ENCODE measurements around the gene TICAM2.

Gene TICAM2

GRCh38 chr5:115544043-115544435 is 58.2 kb downstream of the TICAM2 start:
- peak overlapping the region; percentile 74 for H3K4me3 ChIP-seq (ENCODE audit: low read length)
- no peak for DNase-seq (ENCODE audit: low read depth, low spot score)

- peak overlapping the region; percentile 74 for H3K4me3 ChIP-seq (ENCODE audit: low read length)
- peak; percentile 34 for DNase-seq (ENCODE audit: low read depth, low spot score)
These were observed 58.8 kb downstream of the TICAM2 start for GRCh38 chr5:115543365-115544042.

- DNase-seq (ENCODE audit: low read depth, low spot score), result no peak
- H3K4me3 ChIP-seq (ENCODE audit: low read length), result peak overlapping the region; percentile 74; the same call in 1 of the 2 replicates
These were observed 59.5 kb downstream of the TICAM2 start for GRCh38 chr5:115542651-115543364.

- DNase-seq (ENCODE audit: low read depth, low spot score), result no peak
- H3K4me3 ChIP-seq (ENCODE audit: low read length), result no peak overlapping the region
These were observed 60.2 kb downstream of the TICAM2 start for GRCh38 chr5:115542086-115542485.

- no peak overlapping the region for H3K4me3 ChIP-seq (ENCODE audit: low read length)
- no peak for DNase-seq (ENCODE audit: low read depth, low spot score)
These were observed 60.7 kb downstream of the TICAM2 start for GRCh38 chr5:115541611-115542010.

GRCh38 chr5:115535479-115536035 is 66.7 kb downstream of the TICAM2 start:
- no peak overlapping the region for H3K4me3 ChIP-seq (ENCODE audit: low read length)
- DNase-seq (ENCODE audit: low read depth, low spot score), result no peak

GRCh38 chr5:115532517-115532916 is 69.8 kb downstream of the TICAM2 start:
- H3K4me3 ChIP-seq (ENCODE audit: low read length), result no peak overlapping the region
- DNase-seq (ENCODE audit: low read depth, low spot score), result no peak

GRCh38 chr5:115531787-115532367 is 70.4 kb downstream of the TICAM2 start:
- no peak overlapping the region for H3K4me3 ChIP-seq (ENCODE audit: low read length)
- no peak for DNase-seq (ENCODE audit: low read depth, low spot score)

- no peak for DNase-seq (ENCODE audit: low read depth, low spot score)
- no peak overlapping the region for H3K4me3 ChIP-seq (ENCODE audit: low read length)
These were observed 70.9 kb downstream of the TICAM2 start for GRCh38 chr5:115531380-115531779.

GRCh38 chr5:115530426-115530825 is 71.9 kb downstream of the TICAM2 start:
- no peak overlapping the region for H3K4me3 ChIP-seq (ENCODE audit: low read length)
- DNase-seq (ENCODE audit: low read depth, low spot score), result no peak

All from Jurkat, Clone E6-1 (cell line).